ENCODE measurements around the gene SNRNP35.
"Not testable (repeated sequence)": the region's sequence is repeated elsewhere in the genome, so short reads cannot be mapped to it uniquely, and the experiment has no call there.

SNRNP35 gene

GRCh38 chr12:123421314-123421713 lies 36.6 kb upstream of the SNRNP35 start:
- ATAC-seq (ENCODE audit: insufficient read depth, low read depth): no peak
- Histone ChIP-seq H3K9me3 (ENCODE audit: insufficient read depth, low read length, severe bottlenecking) (no peaks in the 10 kb centered on the region), H3K4me1 (ENCODE audit: insufficient read depth, low read length) (no peaks in the 10 kb centered on the region), H2AFZ (ENCODE audit: low read depth, low read length) (no peak overlapping the region), H3K9ac (ENCODE audit: low read depth, low read length) (no peak overlapping the region), H3K4me3 (ENCODE audit: low read depth in 1 of 2, low read length in 2 of 2) (no peak overlapping the region), H4K20me1 (ENCODE audit: insufficient read depth, low read length) (no peaks in the 10 kb centered on the region), H3K4me2 (ENCODE audit: insufficient read depth, low read length) (no peak overlapping the region), H3K27me3 (ENCODE audit: insufficient read depth, low read length, poor library complexity) (no peaks in the 10 kb centered on the region), H3K36me3 (ENCODE audit: insufficient read depth, low read length) (peaks cover 41% of the 10 kb centered on the region), H3K27ac (ENCODE audit: low read length) (no peak overlapping the region), H3K79me2 (ENCODE audit: insufficient read depth, low read length) (no peaks in the 10 kb centered on the region)
- no peak for DNase-seq
- TF ChIP-seq EZH2 (IDR thresholded peaks at IDR 0.05; ENCODE audit: borderline replicate concordance, low read depth, low read length, severe bottlenecking) (no peak), CTCF (IDR thresholded peaks at IDR 0.05; ENCODE audit: borderline replicate concordance, extremely low read depth, low read length, poor library complexity, severe bottlenecking) (no peak)

- peaks cover 40% of the 10 kb centered on the region for H3K36me3 ChIP-seq (ENCODE audit: insufficient read depth, low read length)
- H3K4me3 ChIP-seq (ENCODE audit: low read depth in 1 of 2, low read length in 2 of 2): no peak overlapping the region
- no peak for DNase-seq
- no peaks in the 10 kb centered on the region for H3K9me3 ChIP-seq (ENCODE audit: insufficient read depth, low read length, severe bottlenecking)
- no peaks in the 10 kb centered on the region for H4K20me1 ChIP-seq (ENCODE audit: insufficient read depth, low read length)
- no peak overlapping the region for H2AFZ ChIP-seq (ENCODE audit: low read depth, low read length)
- TF ChIP-seq CTCF (IDR thresholded peaks at IDR 0.05; ENCODE audit: borderline replicate concordance, extremely low read depth, low read length, poor library complexity, severe bottlenecking): no peak
- TF ChIP-seq EZH2 (IDR thresholded peaks at IDR 0.05; ENCODE audit: borderline replicate concordance, low read depth, low read length, severe bottlenecking): no peak
- H3K79me2 ChIP-seq (ENCODE audit: insufficient read depth, low read length): peaks cover 4% of the 10 kb centered on the region; the same call in 1 of the 2 replicates
- H3K27ac ChIP-seq (ENCODE audit: low read length): peak overlapping the region; percentile 44; the same call in 1 of the 2 replicates
- H3K27me3 ChIP-seq (ENCODE audit: insufficient read depth, low read length, poor library complexity): no peaks in the 10 kb centered on the region
- no peak overlapping the region for H3K4me2 ChIP-seq (ENCODE audit: insufficient read depth, low read length)
- ATAC-seq (ENCODE audit: insufficient read depth, low read depth): peak; percentile 35; the same call in 1 of the 3 replicates
- no peaks in the 10 kb centered on the region for H3K4me1 ChIP-seq (ENCODE audit: insufficient read depth, low read length)
- H3K9ac ChIP-seq (ENCODE audit: low read depth, low read length): no peak overlapping the region
These were observed 30.7 kb upstream of the SNRNP35 start for GRCh38 chr12:123427036-123427769.

- peaks cover 32% of the 10 kb centered on the region for H3K36me3 ChIP-seq (ENCODE audit: insufficient read depth, low read length)
- H3K9me3 ChIP-seq (ENCODE audit: insufficient read depth, low read length, severe bottlenecking): no peaks in the 10 kb centered on the region
- H2AFZ ChIP-seq (ENCODE audit: low read depth, low read length): no peak overlapping the region
- no peak overlapping the region for H3K4me2 ChIP-seq (ENCODE audit: insufficient read depth, low read length)
- ATAC-seq (ENCODE audit: insufficient read depth, low read depth) (no peak), DNase-seq (no peak)
- no peak for TF ChIP-seq CTCF (IDR thresholded peaks at IDR 0.05; ENCODE audit: borderline replicate concordance, extremely low read depth, low read length, poor library complexity, severe bottlenecking)
- TF ChIP-seq EZH2 (IDR thresholded peaks at IDR 0.05; ENCODE audit: borderline replicate concordance, low read depth, low read length, severe bottlenecking): no peak
- peaks cover 10% of the 10 kb centered on the region; the same call in 1 of the 2 replicates for H3K79me2 ChIP-seq (ENCODE audit: insufficient read depth, low read length)
- peaks cover 8% of the 10 kb centered on the region for H3K4me1 ChIP-seq (ENCODE audit: insufficient read depth, low read length)
- no peak overlapping the region for H3K4me3 ChIP-seq (ENCODE audit: low read depth in 1 of 2, low read length in 2 of 2)
- H4K20me1 ChIP-seq (ENCODE audit: insufficient read depth, low read length): no peaks in the 10 kb centered on the region
- no peaks in the 10 kb centered on the region for H3K27me3 ChIP-seq (ENCODE audit: insufficient read depth, low read length, poor library complexity)
- H3K27ac ChIP-seq (ENCODE audit: low read length): no peak overlapping the region
- H3K9ac ChIP-seq (ENCODE audit: low read depth, low read length): no peak overlapping the region
These were observed 29.3 kb upstream of the SNRNP35 start for GRCh38 chr12:123428591-123428990.

- H3K4me2 ChIP-seq (ENCODE audit: insufficient read depth, low read length); H2AFZ ChIP-seq (ENCODE audit: low read depth, low read length); ATAC-seq (ENCODE audit: insufficient read depth, low read depth); H4K20me1 ChIP-seq (ENCODE audit: insufficient read depth, low read length); H3K9ac ChIP-seq (ENCODE audit: low read depth, low read length); H3K27ac ChIP-seq (ENCODE audit: low read length); DNase-seq; H3K27me3 ChIP-seq (ENCODE audit: insufficient read depth, low read length, poor library complexity); H3K9me3 ChIP-seq (ENCODE audit: insufficient read depth, low read length, severe bottlenecking); H3K4me3 ChIP-seq (ENCODE audit: low read depth in 1 of 2, low read length in 2 of 2): not testable (repeated sequence)
- Histone ChIP-seq H3K79me2 (ENCODE audit: insufficient read depth, low read length) (peaks cover 15% of the 10 kb centered on the region; the same call in 1 of the 2 replicates), H3K36me3 (ENCODE audit: insufficient read depth, low read length) (peaks cover 32% of the 10 kb centered on the region), H3K4me1 (ENCODE audit: insufficient read depth, low read length) (peaks cover 13% of the 10 kb centered on the region)
These were observed 28.8 kb upstream of the SNRNP35 start for GRCh38 chr12:123429101-123429500.

- H3K4me3 ChIP-seq (ENCODE audit: low read depth in 1 of 2, low read length in 2 of 2); H2AFZ ChIP-seq (ENCODE audit: low read depth, low read length); H3K9ac ChIP-seq (ENCODE audit: low read depth, low read length); DNase-seq; H3K9me3 ChIP-seq (ENCODE audit: insufficient read depth, low read length, severe bottlenecking); ATAC-seq (ENCODE audit: insufficient read depth, low read depth); H3K27me3 ChIP-seq (ENCODE audit: insufficient read depth, low read length, poor library complexity); H4K20me1 ChIP-seq (ENCODE audit: insufficient read depth, low read length): not testable (repeated sequence)
- H3K27ac ChIP-seq (ENCODE audit: low read length): 0 out of 2 replicates have a peak overlapping the region, but pooled peaks have one; percentile 18
- H3K36me3 ChIP-seq (ENCODE audit: insufficient read depth, low read length): peaks cover 20% of the 10 kb centered on the region
- peak overlapping the region; percentile 43; the same call in 1 of the 2 replicates for H3K4me2 ChIP-seq (ENCODE audit: insufficient read depth, low read length)
- peaks cover 39% of the 10 kb centered on the region for H3K4me1 ChIP-seq (ENCODE audit: insufficient read depth, low read length)
- peaks cover 40% of the 10 kb centered on the region for H3K79me2 ChIP-seq (ENCODE audit: insufficient read depth, low read length)
These were observed 25.8 kb upstream of the SNRNP35 start for GRCh38 chr12:123431951-123432817.

All from DND-41 (cell line).